GM12878 (cell line): Measurements from ENCODE around the gene ELAVL1. TPM values are rescaled to one million over a fixed set of nuclear protein-coding genes. Genes with fewer than 3 reads are reported as not detected.

Experiments used
- ATAC-seq: fragments of 200-7000 bp; cut with Tn5 transposase; 3 replicates; pipeline ENCODE4 v1.9.1; 2020; ENCODE audit warnings: mild to moderate bottlenecking, moderate library complexity
- BruUV-seq: library from RNA; stranded (reverse); fragments of 400-500 nt; replicated peaks from 2 replicates; lab custom pipeline; 2021; lab: Mats Ljungman, UMichigan
- CTCF ChIA-PET: fragments of 300-600 bp; sonication (Branson Sonifier 250); formaldehyde crosslinking; extraction: SDS; loops from one replicate; lab custom pipeline; 2021; ENCODE audit warnings: inconsistent platforms; lab: Yijun Ruan, JAX
- POLR2A ChIA-PET: fragments of 350-600 bp; formaldehyde crosslinking; extraction: SDS; loops from one replicate; lab custom pipeline; 2021; ENCODE audit warnings: inconsistent platforms; lab: Charles Lee
- RAD21 ChIA-PET: fragments of 300-600 bp; sonication (Branson Sonifier 250); formaldehyde crosslinking; loops from one replicate; lab custom pipeline; 2023; ENCODE audit warnings: antibody characterized with exemption; ENCODE audit not compliant: unreplicated experiment; lab: Charles Lee
- SMC1A ChIA-PET: fragments of 300-600 bp; sonication (Branson Sonifier 250); formaldehyde crosslinking; loops from one replicate; lab custom pipeline; 2023; ENCODE audit not compliant: unreplicated experiment, uncharacterized antibody; lab: Charles Lee
- DNase-seq: peaks from one replicate; pipeline ENCODE4 v3.0.0-alpha.2; 2011; ENCODE audit warnings: low read depth, low spot score
- FAIRE-seq: peaks from 3 replicates; lab custom pipeline; 2011; peaks lifted over from hg19 to GRCh38; lab: Jason Lieb, UNC
- H2AFZ ChIP-seq: 2 replicates; pipeline ENCODE4 v1.6.0; 2011; ENCODE audit warnings: low read depth, low read length, control low read depth; ENCODE audit not compliant: control insufficient read depth
- H3K27ac ChIP-seq: 2 replicates; pipeline ENCODE4 v1.5.1; 2011; ENCODE audit warnings: control low read depth; ENCODE audit not compliant: control insufficient read depth, insufficient read depth
- H3K27me3 ChIP-seq, 2 experiments: replicated peaks in 1 of 2; 2 replicates each; pipeline versions ENCODE4 v1.6.0 to v1.6.1; 2011; ENCODE audit warnings: low read length in 1 of 2; ENCODE audit not compliant: control insufficient read depth in 2 of 2, insufficient read depth in 2 of 2
- H3K36me3 ChIP-seq, 2 experiments: 2 replicates each; pipeline ENCODE4 v1.5.1; 2011; ENCODE audit warnings: low read length in 1 of 2; ENCODE audit not compliant: control insufficient read depth in 2 of 2, insufficient read depth in 2 of 2
- H3K4me1 ChIP-seq: 2 replicates; pipeline ENCODE4 v1.6.1; 2011; ENCODE audit warnings: mild to moderate bottlenecking, low read length, moderate library complexity, mixed read lengths; ENCODE audit not compliant: control insufficient read depth, insufficient read depth
- H3K4me2 ChIP-seq: 2 replicates; pipeline ENCODE4 v1.6.0; 2011; ENCODE audit warnings: control low read depth; ENCODE audit not compliant: control insufficient read depth, insufficient read depth
- H3K4me3 ChIP-seq: fragments of 200-600 bp; sonication (generic); 2 replicates; pipeline ENCODE4 v1.5.1; 2016
- H3K79me2 ChIP-seq: 2 replicates; pipeline ENCODE4 v1.6.0; 2011; ENCODE audit warnings: low read length; ENCODE audit not compliant: control insufficient read depth, insufficient read depth
- H3K9ac ChIP-seq: 2 replicates; pipeline ENCODE4 v1.8.0; 2011; ENCODE audit warnings: low read length, control low read depth, mixed read lengths; ENCODE audit not compliant: control insufficient read depth, insufficient read depth
- H3K9me3 ChIP-seq: replicated peaks from 3 replicates; pipeline ENCODE4 v1.5.1; 2011; ENCODE audit warnings: mild to moderate bottlenecking, low read length; ENCODE audit not compliant: control insufficient read depth, insufficient read depth
- H4K20me1 ChIP-seq: 2 replicates; pipeline ENCODE4 v1.6.0; 2011; ENCODE audit not compliant: control insufficient read depth, insufficient read depth
- E2F4 ChIP-seq: IDR thresholded peaks from 2 replicates; pipeline ENCODE4 v1.6.1; 2012; ENCODE audit warnings: low read depth, low read length, improper control_type of control experiment
- ELK1 ChIP-seq: IDR thresholded peaks from 2 replicates; pipeline ENCODE4 v1.6.1; 2012; ENCODE audit warnings: low read depth, low read length, improper control_type of control experiment
- RUNX3 ChIP-seq: IDR thresholded peaks from 2 replicates; pipeline ENCODE4 v1.6.1; 2012; ENCODE audit warnings: low read length, inconsistent platforms
- SPI1 ChIP-seq: IDR thresholded peaks from 2 replicates; pipeline ENCODE4 v1.6.1; 2011; ENCODE audit warnings: low read depth, mild to moderate bottlenecking, low read length, moderate library complexity, borderline replicate concordance; ENCODE audit not compliant: insufficient read depth
- YY1 ChIP-seq: IDR thresholded peaks from 2 replicates; pipeline ENCODE4 v1.6.1; 2011; ENCODE audit warnings: low read depth, mild to moderate bottlenecking, low read length
- ZBTB40 ChIP-seq: fragments of 450-650 bp; IDR thresholded peaks from 2 replicates; pipeline ENCODE4 v1.6.1; 2016; ENCODE audit warnings: mild to moderate bottlenecking, moderate library complexity, borderline replicate concordance
- WGBS: methylation state at CpG from one replicate; pipeline ENCODE4 v1.1.6; 2016; ENCODE audit warnings: low lambda C conversion rate; ENCODE audit not compliant: insufficient replicate concordance, insufficient coverage; ENCODE audit errors: missing lambda C conversion rate; 5-methylcytosine and 5-hydroxymethylcytosine counted together
- in situ Hi-C: fragments of 300-500 bp; cut with MboI; formaldehyde crosslinking; loops from 9 replicates; pipeline ENCODE4 v1.14.3; 2018; ENCODE audit warnings: mixed read lengths
- intact Hi-C: fragments of 100-400 bp; cut with micrococcal nuclease; formaldehyde crosslinking; loops from one replicate; pipeline ENCODE4 v1.14.2; 2022; ENCODE audit not compliant: unreplicated experiment
- polyA plus RNA-seq, 11 experiments: library from polyadenylated mRNA; depleted of rRNA in 4 of 11; unstranded in 6 of 11; stranded (reverse) in 5 of 11; fragments of >200 nt; fragmentation: Nextera tagmentation in 4 of 11; fragmentation: Illumina TruSeq in 1 of 11; extraction: Ambion mirVana in 4 of 11; extraction: Trizol in 1 of 11; gene quantifications; 1 replicate in 1 of 11; 2 replicates in 10 of 11; pipeline versions ENCODE4 v1.2.1 to v1.2.3, GENCODE V29; 2011 to 2016; ENCODE audit warnings: inconsistent platforms in 2 of 11, missing spikeins in 2 of 11, low read depth in 1 of 11
- total RNA-seq, 4 experiments: library from RNA; depleted of rRNA in 3 of 4; stranded (reverse); fragments of >200 nt in 3 of 4; fragmentation: Illumina TruSeq in 1 of 4; extraction: Trizol in 1 of 4; gene quantifications; 2 replicates each; pipeline versions ENCODE4 v1.2.1 to v1.2.3, GENCODE V29; 2013 to 2021

Gene ELAVL1
- total and polyA plus RNA-seq, 10 of the 15 experiments (the other 5 are each of a cell fraction or from before 2014, with no cell fraction given) = 7.4 to 155 (median 70.3) TPM

- TF ChIP-seq SPI1 = no peak
Observed at GRCh38 chr19:7955696-7956095, 49.7 kb downstream of the ELAVL1 start (continued).

- no peak overlapping the region for H3K4me3 ChIP-seq
- H3K4me1 ChIP-seq = no peaks in the 10 kb centered on the region
- WGBS = 79% methylated on average over 7 of the region's 7 CpGs
- no peaks in the 10 kb centered on the region for H3K27me3 ChIP-seq
- no peak overlapping the region for H3K9ac ChIP-seq
- intact Hi-C loops = no loop called here
- no peak for ATAC-seq
- SMC1A ChIA-PET = no interaction called here
- H2AFZ ChIP-seq = no peak overlapping the region
- peaks cover 0 to 2% of the 10 kb centered on the region in 2 experiments; a peak in 2 of 4 replicates for H3K36me3 ChIP-seq
- FAIRE-seq = no peak
- H3K79me2 ChIP-seq = no peaks in the 10 kb centered on the region
- no peaks in the 10 kb centered on the region for H4K20me1 ChIP-seq
- no peak overlapping the region for H3K27ac ChIP-seq
- TF ChIP-seq E2F4 = no peak
- no peak for TF ChIP-seq ZBTB40
- no peak for TF ChIP-seq YY1
- TF ChIP-seq RUNX3 = no peak
- no peak for TF ChIP-seq ELK1
- H3K4me2 ChIP-seq = no peak overlapping the region
- no TSS peak for BruUV-seq
- in situ Hi-C loops = no loop called here
- POLR2A ChIA-PET = no interaction called here
- RAD21 ChIA-PET = no interaction called here
- DNase-seq = no peak
- CTCF ChIA-PET = interaction anchor here (1.2 kb wide), 1 partner anchor 10 kb away, joined by 7 read pairs; the partner anchor contains the start of gene TIMM44
- no peaks in the 10 kb centered on the region for H3K9me3 ChIP-seq
Observed at GRCh38 chr19:7953576-7953975, 51.9 kb downstream of the ELAVL1 start.
